K562 (cell line): ENCODE measurements around the gene LRRC37B. TPM values are rescaled to one million over a fixed set of nuclear protein-coding genes. Genes with fewer than 3 reads are reported as not detected.
A peak's percentile ranks its signal among the peaks of the same experiment; 100 is the strongest.
"Not testable (repeated sequence)": the region's sequence is repeated elsewhere in the genome, so short reads cannot be mapped to it uniquely, and the experiment has no call there.

Experiments used
- ATAC-seq: fragments of 200-7000 bp; cut with Tn5 transposase; 3 replicates; pipeline ENCODE4 v1.9.1; 2020; ENCODE audit warnings: moderate library complexity
- BruUV-seq: library from RNA; stranded (reverse); fragments of 400-500 nt; replicated peaks from 2 replicates; lab custom pipeline; 2021; lab: Mats Ljungman, UMichigan
- CTCF ChIA-PET: fragments of 300-600 bp; formaldehyde crosslinking; extraction: SDS; loops from one replicate; lab custom pipeline; 2021; ENCODE audit warnings: low intra/inter-chr PET ratio; lab: Yijun Ruan, JAX
- POLR2A ChIA-PET: fragments of 300-600, 350-650 bp; sonication (Branson Sonifier 250); formaldehyde crosslinking; extraction: SDS; loops from one replicate; lab custom pipeline; 2021; ENCODE audit warnings: antibody characterized with exemption, inconsistent platforms; lab: Yijun Ruan, JAX
- DNase-seq, 4 experiments: peaks; one replicate each; pipeline versions ENCODE4 v3.0.0 to v3.0.0-alpha.2; 2011 to 2018; ENCODE audit warnings: low spot score in 3 of 4, mixed read lengths in 3 of 4; ENCODE audit errors: extremely low read depth in 1 of 4
- FAIRE-seq: peaks from 2 replicates; lab custom pipeline; 2011; peaks lifted over from hg19 to GRCh38; lab: Jason Lieb, UNC
- H2AFZ ChIP-seq: 2 replicates; pipeline ENCODE4 v1.6.0; 2011; ENCODE audit warnings: low read depth, low read length, control low read depth, inconsistent platforms
- H3K27ac ChIP-seq: fragments of 200-600 bp; 3 replicates; pipeline ENCODE4 v1.8.0; 2011; ENCODE audit warnings: low read depth, mild to moderate bottlenecking, control low read depth, inconsistent platforms, low read length, moderate library complexity, mixed read lengths; ENCODE audit errors: extremely low read depth
- H3K27me3 ChIP-seq, 2 experiments: fragments of 300-600 bp in 1 of 2; 2 replicates in 1 of 2; 3 replicates in 1 of 2; pipeline versions ENCODE4 v1.6.0 to v1.8.0; 2011; ENCODE audit warnings: inconsistent platforms in 2 of 2, low read length in 2 of 2, mild to moderate bottlenecking in 1 of 2, mixed read lengths in 1 of 2, moderate library complexity in 1 of 2; ENCODE audit not compliant: control insufficient read depth in 2 of 2, insufficient read depth in 2 of 2
- H3K36me3 ChIP-seq: fragments of 300-600 bp; 3 replicates; pipeline ENCODE4 v1.8.0; 2011; ENCODE audit warnings: mild to moderate bottlenecking, low read length, inconsistent platforms; ENCODE audit not compliant: control insufficient read depth, insufficient read depth
- H3K4me1 ChIP-seq, 2 experiments: fragments of 200-600 bp in 1 of 2; replicated peaks in 1 of 2; 2 replicates in 1 of 2; 3 replicates in 1 of 2; pipeline versions ENCODE4 v1.5.1 to v1.8.0; 2011; ENCODE audit warnings: inconsistent platforms in 2 of 2, low read length in 2 of 2, mild to moderate bottlenecking in 1 of 2, mixed read lengths in 1 of 2, moderate library complexity in 1 of 2; ENCODE audit not compliant: control insufficient read depth in 2 of 2, insufficient read depth in 2 of 2
- H3K4me2 ChIP-seq: 2 replicates; pipeline ENCODE4 v1.6.1; 2011; ENCODE audit warnings: low read length, control low read depth, inconsistent platforms, mixed read lengths; ENCODE audit not compliant: insufficient read depth
- H3K4me3 ChIP-seq: fragments of 200-600 bp; sonication (generic), shearing (Covaris generic); 2 replicates; pipeline ENCODE4 v1.5.1; 2016; ENCODE audit warnings: control low read depth, inconsistent platforms
- H3K79me2 ChIP-seq: fragments of 200-600 bp; 3 replicates; pipeline ENCODE4 v1.8.0; 2011; ENCODE audit warnings: low read length, inconsistent platforms; ENCODE audit not compliant: control insufficient read depth, insufficient read depth
- H3K9ac ChIP-seq, 2 experiments: 2 replicates each; pipeline versions ENCODE4 v1.6.0 to v1.6.1; 2011; ENCODE audit warnings: low read depth in 2 of 2, low read length in 2 of 2, control low read depth in 1 of 2, inconsistent platforms in 1 of 2, mild to moderate bottlenecking in 1 of 2, mixed read lengths in 1 of 2; ENCODE audit not compliant: insufficient read depth in 1 of 2
- H3K9me1 ChIP-seq: one replicate; pipeline ENCODE4 v1.6.0; 2011; ENCODE audit warnings: inconsistent platforms, mild to moderate bottlenecking, low read length, moderate library complexity; ENCODE audit not compliant: control insufficient read depth, insufficient read depth
- H3K9me3 ChIP-seq: replicated peaks from 2 replicates; pipeline ENCODE4 v1.5.1; 2011; ENCODE audit warnings: low read depth, low read length, inconsistent platforms; ENCODE audit not compliant: control insufficient read depth, insufficient read depth
- H4K20me1 ChIP-seq: replicated peaks from 2 replicates; pipeline ENCODE4 v1.6.1; 2011; ENCODE audit warnings: low read length, inconsistent platforms, mixed read lengths; ENCODE audit not compliant: control insufficient read depth, insufficient read depth
- ELF1 ChIP-seq: fragments of 200-800 bp; sonication (Bioruptor generic); IDR thresholded peaks from 2 replicates; pipeline ENCODE4 v1.6.1; 2016; ENCODE audit warnings: missing genetic modification characterization, missing compliant biosample characterization
- NFRKB ChIP-seq: fragments of 450-650 bp; IDR thresholded peaks from 2 replicates; pipeline ENCODE4 v1.6.1; 2016; ENCODE audit warnings: low read depth
- WGBS: fragments of 100-300 bp; shearing (Covaris generic); methylation state at CpG from one replicate; pipeline ENCODE4 v1.1.6; 2016; ENCODE audit warnings: low coverage, mixed read lengths; ENCODE audit not compliant: insufficient coverage; ENCODE audit errors: missing lambda C conversion rate; 5-methylcytosine and 5-hydroxymethylcytosine counted together
- in situ Hi-C: fragments of 300-500 bp; cut with MboI; formaldehyde crosslinking; loops from 4 replicates; pipeline ENCODE4 v1.15.0; 2018; ENCODE audit warnings: inconsistent platforms, mixed read lengths
- intact Hi-C: fragments of 100-400 bp; cut with micrococcal nuclease; formaldehyde crosslinking; loops from 2 replicates; pipeline ENCODE4 v1.14.2; 2022
- polyA plus RNA-seq, 8 experiments: library from polyadenylated mRNA; depleted of rRNA in 4 of 8; stranded (reverse) in 5 of 8; unstranded in 3 of 8; fragments of >200 nt; fragmentation: Nextera tagmentation in 2 of 8; fragmentation: Illumina TruSeq in 1 of 8; extraction: Ambion mirVana in 2 of 8; extraction: Trizol in 1 of 8; gene quantifications; 2 replicates each; pipeline versions ENCODE4 v1.2.1 to v1.2.3, GENCODE V29; 2011 to 2014; ENCODE audit warnings: inconsistent platforms in 1 of 8, missing spikeins in 1 of 8
- total RNA-seq, 7 experiments: library from RNA; depleted of rRNA in 6 of 7; stranded (reverse); fragments of >200 nt in 6 of 7; fragmentation: Illumina TruSeq in 2 of 7; extraction: Trizol in 2 of 7; gene quantifications; 2 replicates each; pipeline versions ENCODE4 v1.2.1 to v1.2.3, GENCODE V29; 2011 to 2021; ENCODE audit warnings: low replicate concordance in 1 of 7
- TF ChIP-seq, protein P1 (sequence below), 3 experiments: IDR thresholded peaks in 2 of 3; conservative IDR thresholded peaks in 1 of 3; 2 replicates each; pipeline ENCODE4 v1.5.1; 2011 to 2012; ENCODE audit warnings: low read length in 3 of 3, mild to moderate bottlenecking in 3 of 3, control low read depth in 2 of 3, improper control_type of control experiment in 1 of 3, inconsistent platforms in 1 of 3, low read depth in 1 of 3, mixed read lengths in 1 of 3, moderate library complexity in 1 of 3; ENCODE audit not compliant: insufficient read depth in 2 of 3

The LRRC37B gene
- total and polyA plus RNA-seq, 9 of the 15 experiments (the other 6 are each of a cell fraction or from before 2014, with no cell fraction given): 2.7 to 19.8 (median 12.4) TPM

DNA sequence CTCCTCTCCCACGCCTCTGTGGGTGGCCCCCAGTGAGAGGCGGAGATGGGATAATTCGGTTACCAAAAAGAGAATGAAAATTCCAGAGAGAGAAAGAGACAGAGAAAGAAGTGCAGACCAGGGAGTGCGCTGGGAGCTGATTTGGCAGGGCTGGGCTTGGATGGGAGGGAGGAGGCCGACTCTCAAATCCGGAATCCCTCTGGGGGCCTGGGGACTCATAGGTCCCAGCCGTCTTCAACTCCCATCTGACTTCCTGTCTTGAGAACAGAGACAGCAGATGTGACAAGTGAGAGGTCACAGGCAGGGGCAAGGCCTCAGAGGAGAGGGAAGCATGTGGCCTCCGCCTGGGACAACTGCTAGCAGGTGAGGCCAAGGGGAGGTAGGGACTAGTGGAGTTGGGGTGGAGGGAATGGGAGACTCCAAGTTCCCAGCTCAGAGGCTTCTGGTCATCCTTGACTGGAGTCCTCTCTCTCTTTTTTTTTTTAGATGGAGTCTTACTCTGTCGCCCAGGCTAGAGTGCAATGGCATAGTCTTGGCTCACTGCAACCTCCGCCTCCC is 59.0 kb downstream of the LRRC37B start:
- H3K27ac ChIP-seq, H3K27me3 ChIP-seq, intact Hi-C loops, H3K9me3 ChIP-seq, POLR2A ChIA-PET, BruUV-seq, H4K20me1 ChIP-seq, ATAC-seq, H2AFZ ChIP-seq, H3K4me1 ChIP-seq, H3K9ac ChIP-seq, H3K36me3 ChIP-seq, H3K4me3 ChIP-seq, H3K9me1 ChIP-seq, H3K79me2 ChIP-seq, FAIRE-seq, H3K4me2 ChIP-seq, DNase-seq, in situ Hi-C loops: not testable (repeated sequence)
- 80% methylated on average over 3 of the region's 10 CpGs for WGBS
- CTCF ChIA-PET: interaction anchor here (0.7 kb wide), 1 partner anchor 498 kb away, joined by 3 read pairs; no protein-coding TSS in a partner anchor

DNA sequence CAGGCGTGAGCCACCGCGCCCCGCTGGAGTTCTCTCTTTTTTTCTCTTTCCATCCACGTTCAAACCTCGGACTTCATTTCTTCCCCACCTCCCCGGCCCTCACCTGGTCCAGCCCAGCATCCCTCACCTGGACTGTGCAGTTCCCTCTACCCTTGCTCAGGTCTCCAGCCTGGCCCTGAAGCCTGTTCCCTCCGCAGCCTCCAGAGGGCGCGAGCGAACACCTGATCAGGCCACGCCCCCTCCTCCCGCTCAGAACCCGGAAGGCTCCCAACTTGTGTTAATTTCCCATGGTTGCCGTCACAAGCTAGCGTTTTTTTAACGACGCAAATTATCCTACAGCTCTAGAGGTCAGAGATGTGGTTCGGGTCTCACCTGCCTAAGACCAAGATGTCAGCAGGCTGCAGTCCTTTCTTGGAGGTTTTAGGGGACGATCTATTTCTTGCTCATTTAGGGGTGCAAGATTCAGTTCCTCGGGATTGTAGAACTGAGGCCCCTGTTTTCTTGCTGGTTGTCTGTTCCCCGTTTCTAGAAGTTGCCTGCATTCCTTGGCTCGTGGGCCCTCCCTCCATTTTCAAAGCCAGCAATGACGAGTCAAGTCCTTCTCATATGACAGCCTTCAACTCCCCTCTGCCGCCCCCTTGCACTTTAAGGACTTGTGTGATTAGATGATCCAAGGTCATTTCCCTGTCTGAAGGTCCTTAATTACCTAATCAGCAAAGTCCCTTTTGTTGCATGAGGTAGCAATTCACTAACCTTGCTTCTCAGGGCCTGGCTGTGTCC is 59.9 kb downstream of the LRRC37B start:
- Histone ChIP-seq H3K4me2 (peak overlapping the region; percentile 55), H3K27ac (peak overlapping the region; percentile 75), H2AFZ (peak overlapping the region; percentile 90)
- H3K9me3 ChIP-seq, POLR2A ChIA-PET, H3K4me3 ChIP-seq, H3K4me1 ChIP-seq, FAIRE-seq, intact Hi-C loops, H3K36me3 ChIP-seq, BruUV-seq, H3K79me2 ChIP-seq, CTCF ChIA-PET, in situ Hi-C loops, H3K27me3 ChIP-seq, H3K9me1 ChIP-seq, H3K9ac ChIP-seq, H4K20me1 ChIP-seq: not testable (repeated sequence)
- TF ChIP-seq ELF1: peak; percentile 48
- TF ChIP-seq, protein P1, sequence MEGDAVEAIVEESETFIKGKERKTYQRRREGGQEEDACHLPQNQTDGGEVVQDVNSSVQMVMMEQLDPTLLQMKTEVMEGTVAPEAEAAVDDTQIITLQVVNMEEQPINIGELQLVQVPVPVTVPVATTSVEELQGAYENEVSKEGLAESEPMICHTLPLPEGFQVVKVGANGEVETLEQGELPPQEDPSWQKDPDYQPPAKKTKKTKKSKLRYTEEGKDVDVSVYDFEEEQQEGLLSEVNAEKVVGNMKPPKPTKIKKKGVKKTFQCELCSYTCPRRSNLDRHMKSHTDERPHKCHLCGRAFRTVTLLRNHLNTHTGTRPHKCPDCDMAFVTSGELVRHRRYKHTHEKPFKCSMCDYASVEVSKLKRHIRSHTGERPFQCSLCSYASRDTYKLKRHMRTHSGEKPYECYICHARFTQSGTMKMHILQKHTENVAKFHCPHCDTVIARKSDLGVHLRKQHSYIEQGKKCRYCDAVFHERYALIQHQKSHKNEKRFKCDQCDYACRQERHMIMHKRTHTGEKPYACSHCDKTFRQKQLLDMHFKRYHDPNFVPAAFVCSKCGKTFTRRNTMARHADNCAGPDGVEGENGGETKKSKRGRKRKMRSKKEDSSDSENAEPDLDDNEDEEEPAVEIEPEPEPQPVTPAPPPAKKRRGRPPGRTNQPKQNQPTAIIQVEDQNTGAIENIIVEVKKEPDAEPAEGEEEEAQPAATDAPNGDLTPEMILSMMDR (IDR thresholded peaks at IDR 0.05 in 2 of 3, conservative IDR thresholded peaks at IDR 0.05 in 1 of 3; ENCODE audit: insufficient read depth in 2 of 3, low read depth in 1 of 3, low read length in 3 of 3): peak in 2 of 3 experiments; percentile 11 to 46; a peak in 3 of 6 replicates
- peak; percentile 31; the same call in 1 of the 2 replicates for TF ChIP-seq NFRKB
- 23% methylated on average over 8 of the region's 25 CpGs for WGBS
- DNase-seq (peak in 1 of 4 experiments; percentile 21), ATAC-seq (peak; percentile 96)
